GM12873 (cell line): ENCODE measurements around the gene NRM.

Experiments
- TF ChIP-seq, protein P1 (sequence below): IDR thresholded peaks from 2 replicates; pipeline ENCODE4 v1.5.1; 2012; ENCODE audit warnings: low read depth, mild to moderate bottlenecking, moderate library complexity, low read length, control low read depth; ENCODE audit not compliant: insufficient read depth; ENCODE audit errors: missing control alignments

NRM gene

DNA sequence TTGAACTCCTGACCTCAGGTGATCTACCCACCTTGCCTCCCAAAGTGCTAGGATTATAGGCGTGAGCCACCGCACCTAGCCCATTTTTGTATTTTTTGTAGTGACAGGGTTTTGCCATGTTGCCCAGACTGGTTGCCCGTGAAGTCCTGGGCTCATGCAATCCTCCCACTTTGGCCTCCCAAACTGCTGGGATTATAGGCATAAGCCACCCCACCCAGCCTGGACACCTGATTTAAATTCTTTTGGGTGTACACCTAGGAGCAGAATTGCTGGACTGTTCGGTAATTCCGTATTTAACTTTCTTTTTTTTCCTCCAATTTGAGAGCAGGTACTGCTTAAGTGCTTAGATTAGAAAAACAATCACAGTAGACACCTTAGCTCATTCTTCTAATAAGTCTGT, 5.6 kb upstream of the NRM start:
- TF ChIP-seq, protein P1, sequence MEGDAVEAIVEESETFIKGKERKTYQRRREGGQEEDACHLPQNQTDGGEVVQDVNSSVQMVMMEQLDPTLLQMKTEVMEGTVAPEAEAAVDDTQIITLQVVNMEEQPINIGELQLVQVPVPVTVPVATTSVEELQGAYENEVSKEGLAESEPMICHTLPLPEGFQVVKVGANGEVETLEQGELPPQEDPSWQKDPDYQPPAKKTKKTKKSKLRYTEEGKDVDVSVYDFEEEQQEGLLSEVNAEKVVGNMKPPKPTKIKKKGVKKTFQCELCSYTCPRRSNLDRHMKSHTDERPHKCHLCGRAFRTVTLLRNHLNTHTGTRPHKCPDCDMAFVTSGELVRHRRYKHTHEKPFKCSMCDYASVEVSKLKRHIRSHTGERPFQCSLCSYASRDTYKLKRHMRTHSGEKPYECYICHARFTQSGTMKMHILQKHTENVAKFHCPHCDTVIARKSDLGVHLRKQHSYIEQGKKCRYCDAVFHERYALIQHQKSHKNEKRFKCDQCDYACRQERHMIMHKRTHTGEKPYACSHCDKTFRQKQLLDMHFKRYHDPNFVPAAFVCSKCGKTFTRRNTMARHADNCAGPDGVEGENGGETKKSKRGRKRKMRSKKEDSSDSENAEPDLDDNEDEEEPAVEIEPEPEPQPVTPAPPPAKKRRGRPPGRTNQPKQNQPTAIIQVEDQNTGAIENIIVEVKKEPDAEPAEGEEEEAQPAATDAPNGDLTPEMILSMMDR: no peak

DNA sequence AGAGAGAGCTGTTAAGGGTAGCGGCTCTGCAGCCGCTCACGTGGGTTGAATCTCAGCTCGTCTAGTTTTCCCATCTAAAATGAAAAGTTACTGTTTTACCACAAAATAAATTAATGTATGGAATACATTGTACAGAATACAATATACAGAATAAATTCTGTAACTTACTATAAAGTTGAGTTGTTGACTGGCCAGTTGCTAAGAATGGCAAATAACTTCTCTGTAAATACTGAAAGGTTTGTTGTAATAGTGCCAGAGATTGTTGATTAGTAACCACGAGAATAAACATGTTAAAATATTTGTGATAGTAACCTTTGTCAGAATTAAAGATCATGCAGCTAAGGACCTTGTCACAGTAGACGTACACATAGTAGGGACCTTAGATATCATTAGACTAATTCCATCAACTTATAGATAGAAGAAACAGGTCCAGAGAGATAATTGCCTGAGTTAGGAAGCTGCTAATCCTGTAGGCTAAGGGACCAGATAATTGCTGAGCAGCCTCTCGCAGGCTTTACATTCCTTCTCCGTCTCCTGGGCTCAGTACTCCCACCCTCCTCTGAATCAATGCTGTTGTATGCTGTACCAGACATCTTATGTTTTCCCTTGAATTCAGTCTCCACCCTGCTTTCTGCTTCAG, 544 bp upstream of the NRM start:
- TF ChIP-seq, protein P1: no peak

DNA sequence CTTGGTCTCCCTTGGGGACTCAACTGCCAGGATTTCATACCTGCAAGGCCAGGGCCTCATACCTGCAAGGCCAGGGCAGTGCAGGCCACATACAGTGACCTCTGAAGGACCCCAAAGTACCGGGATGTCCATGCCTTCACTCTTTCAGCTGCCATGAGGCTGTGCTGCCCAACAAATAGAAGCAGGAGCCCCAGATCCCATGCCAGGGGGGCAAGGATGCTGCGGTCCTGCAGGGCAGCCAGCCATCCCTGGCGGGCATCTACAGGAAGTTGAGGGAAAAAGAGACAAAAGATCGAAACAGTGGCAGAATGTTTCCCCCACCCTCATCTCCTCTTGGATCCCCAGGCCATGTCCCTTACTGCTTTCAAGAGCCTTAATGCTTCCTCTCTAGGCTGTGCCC, 799 bp downstream of the NRM start:
- TF ChIP-seq, protein P1: no peak

DNA sequence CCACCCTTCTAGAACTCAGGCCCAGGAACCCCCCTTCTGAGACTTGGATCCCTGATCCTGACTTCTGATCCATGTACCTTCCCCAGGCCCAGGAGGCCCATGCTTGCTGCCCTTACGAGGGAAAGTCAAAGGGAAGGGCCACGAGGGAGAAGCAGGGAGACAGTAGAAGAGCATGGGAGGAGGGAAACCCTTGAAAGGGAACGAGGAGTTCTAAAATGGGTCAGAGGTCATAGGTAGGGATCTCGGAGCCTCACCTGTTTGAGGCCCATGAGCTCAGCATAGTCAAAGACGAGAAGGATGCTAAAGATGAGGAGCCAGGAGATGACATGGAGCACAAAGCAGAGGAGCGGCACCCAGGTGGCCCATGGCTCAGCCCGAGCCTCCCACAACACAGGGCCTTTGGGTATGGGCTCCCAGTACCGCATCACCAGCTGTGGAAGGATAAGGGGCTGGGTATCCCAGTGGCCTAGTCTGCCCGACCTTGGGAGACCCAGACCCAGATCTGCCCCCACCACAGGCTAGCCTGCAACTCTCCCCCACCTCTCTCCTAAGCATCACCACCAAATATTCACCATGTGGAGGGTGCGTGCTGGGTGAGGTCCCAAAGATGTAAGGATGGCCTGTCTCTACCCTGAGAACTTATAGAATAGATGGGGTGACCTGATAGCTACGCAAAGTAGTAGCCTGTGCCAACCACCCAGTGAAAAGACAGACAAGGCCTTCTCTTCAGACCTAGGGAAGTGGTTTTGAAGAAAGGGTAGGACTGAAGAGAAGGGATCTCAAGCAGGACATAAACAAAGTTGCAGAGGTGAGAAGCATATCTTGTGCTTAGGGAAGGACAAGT, 1.5 kb downstream of the NRM start:
- TF ChIP-seq, protein P1: no peak

DNA sequence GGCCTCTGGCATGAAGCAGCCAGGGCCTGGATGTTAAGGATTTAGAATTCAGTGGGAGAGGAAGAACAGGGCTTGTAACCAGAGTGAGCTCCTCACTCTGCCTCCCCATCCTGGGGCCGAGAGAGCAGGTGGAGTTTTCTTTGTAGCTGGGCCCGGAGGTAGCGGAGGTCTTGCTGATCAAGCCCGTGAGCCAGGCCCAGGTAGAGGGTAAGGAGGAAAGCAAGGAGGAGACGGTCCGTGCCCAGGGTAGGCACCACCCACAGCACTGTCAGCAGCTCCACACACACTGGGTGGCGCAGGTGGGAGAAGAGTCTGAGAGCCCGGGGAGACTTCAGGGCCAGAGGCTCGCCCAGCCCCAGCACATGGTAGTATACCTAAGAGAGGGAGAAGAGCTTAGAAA, 2.2 kb downstream of the NRM start:
- TF ChIP-seq, protein P1: peak; percentile 34

DNA sequence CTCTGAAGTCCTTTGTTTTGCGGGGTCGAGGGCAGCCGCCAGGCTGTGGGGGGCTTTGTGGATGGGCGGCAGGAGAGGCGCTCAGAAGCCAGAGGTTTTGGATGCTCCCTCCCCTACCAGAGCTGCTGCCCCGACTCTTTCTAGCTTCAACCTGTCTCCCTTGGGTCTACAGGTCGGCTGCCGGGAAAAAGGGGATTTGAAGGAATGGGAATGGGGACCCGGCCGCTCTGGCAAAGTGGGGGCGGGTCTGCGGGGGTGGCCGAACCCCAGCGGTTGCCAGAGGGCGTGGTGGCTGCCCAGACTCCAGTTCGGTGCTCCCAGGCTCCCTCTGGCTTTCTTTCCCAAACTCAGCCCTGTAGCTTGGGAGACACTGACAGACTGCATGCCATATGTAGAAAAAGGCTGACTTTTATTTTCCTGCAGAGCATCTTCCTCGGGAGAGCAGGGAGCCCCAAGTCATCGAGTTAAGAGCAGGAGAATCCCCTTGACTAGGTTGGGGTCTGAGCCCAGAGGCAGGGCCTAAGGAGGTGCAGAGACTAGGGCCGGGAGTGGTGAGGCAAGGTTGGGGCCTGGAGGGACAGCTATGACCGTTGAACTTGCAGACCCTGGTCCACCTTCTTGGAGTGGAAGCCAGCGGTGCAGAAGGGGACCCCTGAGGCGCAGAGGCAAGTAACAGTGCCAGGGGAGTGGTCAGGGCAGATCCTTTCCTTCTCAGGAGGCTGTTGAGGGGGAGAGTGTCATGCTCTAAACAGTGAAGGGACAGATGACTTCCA, 2.9 kb downstream of the NRM start:
- TF ChIP-seq, protein P1: no peak
